GM23338 (cell line): ENCODE results near the gene KMT2C. TPM values are rescaled to one million over a fixed set of nuclear protein-coding genes. Genes with fewer than 3 reads are reported as not detected.

ENCODE experiments used
- ATAC-seq: fragments of 200-7000 bp; cut with Tn5 transposase; 3 replicates; pipeline ENCODE4 v1.9.1; 2020
- DNase-seq: peaks from one replicate; pipeline ENCODE4 v3.0.0-alpha.2; 2015; ENCODE audit warnings: low spot score
- H2AFZ ChIP-seq: fragments of 200-600 bp; sonication (generic); 2 replicates; pipeline ENCODE4 v1.8.0; 2016; ENCODE audit warnings: antibody characterized with exemption, mild to moderate bottlenecking, moderate library complexity
- H3F3A ChIP-seq: fragments of 200-600 bp; sonication (generic); replicated peaks from 2 replicates; pipeline ENCODE4 v1.8.0; 2017; ENCODE audit warnings: antibody characterized with exemption, mixed run types, low read depth
- H3K27ac ChIP-seq: fragments of 200-600 bp; sonication (generic); 2 replicates; pipeline ENCODE4 v1.6.1; 2016; ENCODE audit warnings: low read depth
- H3K27me3 ChIP-seq: fragments of 200-600 bp; sonication (generic); 2 replicates; pipeline ENCODE4 v1.8.0; 2016; ENCODE audit warnings: mild to moderate bottlenecking, mixed run types, moderate library complexity; ENCODE audit not compliant: insufficient read depth
- H3K36me3 ChIP-seq: fragments of 200-600 bp; sonication (generic); 2 replicates; pipeline ENCODE4 v1.8.0; 2016; ENCODE audit warnings: mild to moderate bottlenecking; ENCODE audit not compliant: insufficient read depth
- H3K4me1 ChIP-seq: fragments of 200-600 bp; sonication (generic); 2 replicates; pipeline ENCODE4 v1.8.0; 2016; ENCODE audit warnings: mild to moderate bottlenecking, moderate library complexity; ENCODE audit not compliant: insufficient read depth
- H3K4me2 ChIP-seq: fragments of 200-600 bp; sonication (generic); 2 replicates; pipeline ENCODE4 v1.7.1; 2017; ENCODE audit warnings: mixed run types
- H3K4me3 ChIP-seq: fragments of 200-600 bp; sonication (generic); 2 replicates; pipeline ENCODE4 v1.6.1; 2016; ENCODE audit warnings: mixed run types
- H3K79me2 ChIP-seq: fragments of 200-600 bp; sonication (generic); replicated peaks from 2 replicates; pipeline ENCODE4 v1.8.0; 2017; ENCODE audit warnings: mild to moderate bottlenecking; ENCODE audit not compliant: insufficient read depth
- H3K9me2 ChIP-seq: fragments of 200-600 bp; sonication (generic); 2 replicates; pipeline ENCODE4 v1.8.0; 2017; ENCODE audit not compliant: insufficient read depth
- H4K20me1 ChIP-seq: fragments of 200-600 bp; sonication (generic); replicated peaks from 2 replicates; pipeline ENCODE4 v1.8.0; 2017; ENCODE audit warnings: mild to moderate bottlenecking; ENCODE audit not compliant: insufficient read depth
- H3K27ac Mint-ChIP-seq: 2 replicates; pipeline ENCODE4 v1.8.0; 2020; ENCODE audit warnings: inconsistent platforms, mild to moderate bottlenecking, moderate library complexity, mixed read lengths
- H3K27me3 Mint-ChIP-seq: 3 replicates; pipeline ENCODE4 v1.8.0; 2022; ENCODE audit warnings: low read depth, mild to moderate bottlenecking, moderate library complexity, mixed read lengths, inconsistent platforms; ENCODE audit not compliant: insufficient read depth, poor library complexity
- H3K36me3 Mint-ChIP-seq: 3 replicates; pipeline ENCODE4 v1.8.0; 2021; ENCODE audit warnings: low read depth, mild to moderate bottlenecking, inconsistent platforms, moderate library complexity, mixed read lengths
- H3K4me1 Mint-ChIP-seq: 3 replicates; pipeline ENCODE4 v1.8.0; 2020; ENCODE audit warnings: mild to moderate bottlenecking, inconsistent platforms, mixed read lengths
- H3K4me3 Mint-ChIP-seq: 3 replicates; pipeline ENCODE4 v1.8.0; 2021; ENCODE audit warnings: moderate library complexity, mild to moderate bottlenecking, inconsistent platforms, mixed read lengths
- H3K9me3 Mint-ChIP-seq: 3 replicates; pipeline ENCODE4 v1.8.0; 2020; ENCODE audit warnings: moderate library complexity, mild to moderate bottlenecking, inconsistent platforms, mixed read lengths
- CTCF ChIP-seq, 2 experiments: fragments of 200-600 bp in 1 of 2; sonication (generic) in 1 of 2; conservative IDR thresholded peaks; 2 replicates each; pipeline versions ENCODE4 v1.5.1 to v1.6.1; 2016 to 2017; ENCODE audit warnings: antibody characterized with exemption in 2 of 2, low read depth in 2 of 2, mild to moderate bottlenecking in 2 of 2, moderate library complexity in 1 of 2
- ETS1 ChIP-seq: IDR thresholded peaks from 2 replicates; pipeline ENCODE4 v1.6.1; 2016; ENCODE audit warnings: antibody characterized with exemption
- NANOG ChIP-seq: IDR thresholded peaks from 2 replicates; pipeline ENCODE4 v1.6.1; 2016; ENCODE audit warnings: antibody characterized with exemption, borderline replicate concordance
- POLR2AphosphoS5 ChIP-seq: IDR thresholded peaks from 2 replicates; pipeline ENCODE4 v1.6.1; 2016; ENCODE audit warnings: antibody characterized with exemption, low read depth
- ZNF462 ChIP-seq: fragments of 250-450 bp; sonication (Bioruptor Pico); IDR thresholded peaks from 2 replicates; pipeline ENCODE4 v1.5.0; 2020; ENCODE audit warnings: mild to moderate bottlenecking, moderate library complexity
- polyA plus RNA-seq: library from polyadenylated mRNA; unstranded; fragments of >200 nt; fragmentation: Nextera tagmentation; extraction: Ambion mirVana; gene quantifications from 2 replicates; pipeline ENCODE4 v1.2.1, GENCODE V29; 2016
- total RNA-seq: library from RNA; depleted of rRNA; stranded (reverse); fragments of >200 nt; shearing (Covaris generic); gene quantifications from 2 replicates; pipeline ENCODE4 v1.2.3, GENCODE V29; 2014

KMT2C gene
- total and polyA plus RNA-seq, 2 experiments from 2014 or later, result 11.4 to 39.0 TPM

- DNase-seq (peak; percentile 82), ATAC-seq (peak; percentile 75)
- peak overlapping the region; percentile 96 for H3K27ac ChIP-seq
- H4K20me1 ChIP-seq, result no peaks in the 10 kb centered on the region
- H3F3A ChIP-seq, result peaks cover 15% of the 10 kb centered on the region; the same call in 1 of the 2 replicates
- Mint-ChIP-seq H3K4me3 (peak overlapping the region; percentile 88), H3K9me3 (peaks cover 3% of the 10 kb centered on the region; the same call in 1 of the 3 replicates), H3K27me3 (peaks cover 6% of the 10 kb centered on the region), H3K27ac (peak overlapping the region; percentile 95), H3K4me1 (peaks cover 21% of the 10 kb centered on the region), H3K36me3 (no peaks in the 10 kb centered on the region; the same call in 2 of the 3 replicates)
- H3K79me2 ChIP-seq, result no peaks in the 10 kb centered on the region
- peak overlapping the region; percentile 77 for H3K4me3 ChIP-seq
- peak overlapping the region; percentile 85 for H3K4me2 ChIP-seq
- H3K4me1 ChIP-seq, result peaks cover 9% of the 10 kb centered on the region
- H3K36me3 ChIP-seq, result no peaks in the 10 kb centered on the region
- H3K27me3 ChIP-seq, result peaks cover 5% of the 10 kb centered on the region; the same call in 1 of the 2 replicates
- TF ChIP-seq POLR2AphosphoS5 (peak; percentile 76), CTCF (conservative IDR thresholded peaks at IDR 0.05; ENCODE audit: low read depth in 2 of 2) (no peak)
- peak overlapping the region; percentile 97 for H2AFZ ChIP-seq
- H3K9me2 ChIP-seq, result no peaks in the 10 kb centered on the region
Measured at GRCh38 chr7:152462995-152463708, 27.3 kb upstream of the KMT2C start.

- Mint-ChIP-seq H3K9me3 (peaks cover 5% of the 10 kb centered on the region; the same call in 2 of the 3 replicates), H3K4me1 (peaks cover 17% of the 10 kb centered on the region), H3K4me3 (no peak overlapping the region), H3K27me3 (peaks cover 7% of the 10 kb centered on the region), H3K36me3 (no peaks in the 10 kb centered on the region; the same call in 2 of the 3 replicates), H3K27ac (peak overlapping the region; percentile 84; the same call in 1 of the 2 replicates)
- peak overlapping the region; percentile 74; the same call in 1 of the 2 replicates for H2AFZ ChIP-seq
- no peaks in the 10 kb centered on the region for H3K27me3 ChIP-seq
- no peaks in the 10 kb centered on the region for H3K36me3 ChIP-seq
- H3K9me2 ChIP-seq, result no peaks in the 10 kb centered on the region
- no peak overlapping the region for H3K4me3 ChIP-seq
- peak overlapping the region; percentile 45; the same call in 1 of the 2 replicates for H3K4me2 ChIP-seq
- no peaks in the 10 kb centered on the region for H4K20me1 ChIP-seq
- ATAC-seq, result no peak
- H3K4me1 ChIP-seq, result peaks cover 5% of the 10 kb centered on the region
- peaks cover 14% of the 10 kb centered on the region; the same call in 1 of the 2 replicates for H3F3A ChIP-seq
- no peak for DNase-seq
- no peak overlapping the region for H3K27ac ChIP-seq
- TF ChIP-seq NANOG, result no peak
- TF ChIP-seq ETS1, result no peak
- no peak for TF ChIP-seq ZNF462
- no peaks in the 10 kb centered on the region for H3K79me2 ChIP-seq
Measured at GRCh38 chr7:152459724-152460251, 24.0 kb upstream of the KMT2C start.
